ENCODE results near the gene POLD1. TPM values are rescaled to one million over a fixed set of nuclear protein-coding genes. Genes with fewer than 3 reads are reported as not detected.

Gene POLD1
- total RNA-seq, 1 experiment from 2014 or later, result 31.9 TPM

GRCh38 chr19:50377517-50377916 lies 6.6 kb upstream of the POLD1 start:
- DNase-seq (ENCODE audit: unreplicated experiment), result no peak
- BruUV-seq (replicated peaks), result no TSS peak
- H3K27me3 Mint-ChIP-seq (ENCODE audit: insufficient read depth, unreplicated experiment), result no peaks in the 10 kb centered on the region
- peak overlapping the region; percentile 100 for H3K4me3 Mint-ChIP-seq (ENCODE audit: unreplicated experiment)
- intact Hi-C loops (cut with micrococcal nuclease), result loop anchor here (2.0 kb wide), 1 partner anchor 77 kb away; no protein-coding TSS in a partner anchor
- H3K27ac Mint-ChIP-seq (ENCODE audit: low read depth, unreplicated experiment), result no peak overlapping the region
- H3K4me1 Mint-ChIP-seq (ENCODE audit: insufficient read depth, unreplicated experiment), result peaks cover 5% of the 10 kb centered on the region
- POLR2A ChIA-PET, result no interaction called here
- CTCF ChIA-PET, result no interaction called here
- peaks cover 50% of the 10 kb centered on the region for H3K36me3 Mint-ChIP-seq (ENCODE audit: insufficient read depth, unreplicated experiment)
- TF ChIP-seq CTCF (IDR thresholded peaks at IDR 0.05; ENCODE audit: unreplicated experiment), result no peak
- H3K9me3 Mint-ChIP-seq (ENCODE audit: unreplicated experiment), result no peaks in the 10 kb centered on the region

- no peak for DNase-seq (ENCODE audit: unreplicated experiment)
- H3K27ac Mint-ChIP-seq (ENCODE audit: low read depth, unreplicated experiment), result no peak overlapping the region
- no peaks in the 10 kb centered on the region for H3K27me3 Mint-ChIP-seq (ENCODE audit: insufficient read depth, unreplicated experiment)
- TSS peak; percentile 58 for BruUV-seq (replicated peaks)
- H3K4me1 Mint-ChIP-seq (ENCODE audit: insufficient read depth, unreplicated experiment), result peaks cover 9% of the 10 kb centered on the region
- no peak for TF ChIP-seq CTCF (IDR thresholded peaks at IDR 0.05; ENCODE audit: unreplicated experiment)
- ChIA-PET POLR2A (no interaction called here), CTCF (no interaction called here)
- H3K9me3 Mint-ChIP-seq (ENCODE audit: unreplicated experiment), result no peaks in the 10 kb centered on the region
- H3K36me3 Mint-ChIP-seq (ENCODE audit: insufficient read depth, unreplicated experiment), result peaks cover 58% of the 10 kb centered on the region
- H3K4me3 Mint-ChIP-seq (ENCODE audit: unreplicated experiment), result peak overlapping the region; percentile 100
- intact Hi-C loops (cut with micrococcal nuclease), result no loop called here
Measured at GRCh38 chr19:50378169-50378862, 5.8 kb upstream of the POLD1 start.

- CTCF ChIA-PET, result no interaction called here
- intact Hi-C loops (cut with micrococcal nuclease), result no loop called here
- POLR2A ChIA-PET, result no interaction called here
- DNase-seq (ENCODE audit: unreplicated experiment), result no peak
- no TSS peak for BruUV-seq (replicated peaks)
- peaks cover 64% of the 10 kb centered on the region for H3K36me3 Mint-ChIP-seq (ENCODE audit: insufficient read depth, unreplicated experiment)
- no peak for TF ChIP-seq CTCF (IDR thresholded peaks at IDR 0.05; ENCODE audit: unreplicated experiment)
- H3K9me3 Mint-ChIP-seq (ENCODE audit: unreplicated experiment), result no peaks in the 10 kb centered on the region
- no peaks in the 10 kb centered on the region for H3K27me3 Mint-ChIP-seq (ENCODE audit: insufficient read depth, unreplicated experiment)
- H3K4me3 Mint-ChIP-seq (ENCODE audit: unreplicated experiment), result no peak overlapping the region
- H3K27ac Mint-ChIP-seq (ENCODE audit: low read depth, unreplicated experiment), result no peak overlapping the region
- H3K4me1 Mint-ChIP-seq (ENCODE audit: insufficient read depth, unreplicated experiment), result peaks cover 13% of the 10 kb centered on the region
Measured at GRCh38 chr19:50378863-50379236, 5.3 kb upstream of the POLD1 start.

- no peak for TF ChIP-seq CTCF (IDR thresholded peaks at IDR 0.05; ENCODE audit: unreplicated experiment)
- H3K27me3 Mint-ChIP-seq (ENCODE audit: insufficient read depth, unreplicated experiment), result no peaks in the 10 kb centered on the region
- intact Hi-C loops (cut with micrococcal nuclease), result no loop called here
- H3K36me3 Mint-ChIP-seq (ENCODE audit: insufficient read depth, unreplicated experiment), result peaks cover 70% of the 10 kb centered on the region
- POLR2A ChIA-PET, result no interaction called here
- no peaks in the 10 kb centered on the region for H3K9me3 Mint-ChIP-seq (ENCODE audit: unreplicated experiment)
- H3K4me1 Mint-ChIP-seq (ENCODE audit: insufficient read depth, unreplicated experiment), result peaks cover 15% of the 10 kb centered on the region
- H3K27ac Mint-ChIP-seq (ENCODE audit: low read depth, unreplicated experiment), result no peak overlapping the region
- no TSS peak for BruUV-seq (replicated peaks)
- CTCF ChIA-PET, result interaction anchor here (0.8 kb wide), 1 partner anchor 11 kb away, joined by 4 read pairs; no protein-coding TSS in a partner anchor
- DNase-seq (ENCODE audit: unreplicated experiment), result no peak
- no peak overlapping the region for H3K4me3 Mint-ChIP-seq (ENCODE audit: unreplicated experiment)
Measured at GRCh38 chr19:50379602-50380001, 4.5 kb upstream of the POLD1 start.

All from MCF 10A (cell line).